Femur (tissue), 1 donor: ENCODE measurements around the gene KLHL21.
"Not testable (repeated sequence)": the region's sequence is repeated elsewhere in the genome, so short reads cannot be mapped to it uniquely, and the experiment has no call there.

Source experiments
- DNase-seq: peaks from one replicate; pipeline ENCODE4 v3.0.0-alpha.2; 2017

The KLHL21 gene

GRCh38 chr1:6581561-6582305, 20.9 kb downstream of the KLHL21 start:
- DNase-seq: no peak

DNA sequence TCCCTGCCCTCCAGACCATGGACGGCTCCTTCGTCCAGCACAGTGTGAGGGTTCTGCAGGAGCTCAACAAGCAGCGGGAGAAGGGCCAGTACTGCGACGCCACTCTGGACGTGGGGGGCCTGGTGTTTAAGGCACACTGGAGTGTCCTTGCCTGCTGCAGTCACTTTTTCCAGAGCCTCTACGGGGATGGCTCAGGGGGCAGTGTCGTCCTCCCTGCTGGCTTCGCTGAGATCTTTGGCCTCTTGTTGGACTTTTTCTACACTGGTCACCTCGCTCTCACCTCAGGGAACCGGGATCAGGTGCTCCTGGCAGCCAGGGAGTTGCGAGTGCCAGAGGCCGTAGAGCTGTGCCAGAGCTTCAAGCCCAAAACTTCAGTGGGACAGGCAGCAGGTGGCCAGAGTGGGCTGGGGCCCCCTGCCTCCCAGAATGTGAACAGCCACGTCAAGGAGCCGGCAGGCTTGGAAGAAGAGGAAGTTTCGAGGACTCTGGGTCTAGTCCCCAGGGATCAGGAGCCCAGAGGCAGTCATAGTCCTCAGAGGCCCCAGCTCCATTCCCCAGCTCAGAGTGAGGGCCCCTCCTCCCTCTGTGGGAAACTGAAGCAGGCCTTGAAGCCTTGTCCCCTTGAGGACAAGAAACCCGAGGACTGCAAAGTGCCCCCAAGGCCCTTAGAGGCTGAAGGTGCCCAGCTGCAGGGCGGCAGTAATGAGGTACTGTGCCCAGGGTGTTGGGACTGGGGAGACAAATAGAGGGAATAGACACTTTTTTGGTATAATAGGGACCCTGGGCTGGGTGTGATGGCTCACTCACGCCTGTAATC, 21.9 kb downstream of the KLHL21 start:
- no peak for DNase-seq

GRCh38 chr1:6580119-6580592, 22.5 kb downstream of the KLHL21 start:
- peak; percentile 38 for DNase-seq

- peak; percentile 100 for DNase-seq
Measured at GRCh38 chr1:6579374-6580118, 23.1 kb downstream of the KLHL21 start, which contains the start of gene ZBTB48. Gene ZBTB48, plus strand, starts transcription at chr1:6579994. Its CDS starts 616 bp downstream, at chr1:6580610.

GRCh38 chr1:6578624-6579373, 23.9 kb downstream of the KLHL21 start:
- DNase-seq: no peak

DNA sequence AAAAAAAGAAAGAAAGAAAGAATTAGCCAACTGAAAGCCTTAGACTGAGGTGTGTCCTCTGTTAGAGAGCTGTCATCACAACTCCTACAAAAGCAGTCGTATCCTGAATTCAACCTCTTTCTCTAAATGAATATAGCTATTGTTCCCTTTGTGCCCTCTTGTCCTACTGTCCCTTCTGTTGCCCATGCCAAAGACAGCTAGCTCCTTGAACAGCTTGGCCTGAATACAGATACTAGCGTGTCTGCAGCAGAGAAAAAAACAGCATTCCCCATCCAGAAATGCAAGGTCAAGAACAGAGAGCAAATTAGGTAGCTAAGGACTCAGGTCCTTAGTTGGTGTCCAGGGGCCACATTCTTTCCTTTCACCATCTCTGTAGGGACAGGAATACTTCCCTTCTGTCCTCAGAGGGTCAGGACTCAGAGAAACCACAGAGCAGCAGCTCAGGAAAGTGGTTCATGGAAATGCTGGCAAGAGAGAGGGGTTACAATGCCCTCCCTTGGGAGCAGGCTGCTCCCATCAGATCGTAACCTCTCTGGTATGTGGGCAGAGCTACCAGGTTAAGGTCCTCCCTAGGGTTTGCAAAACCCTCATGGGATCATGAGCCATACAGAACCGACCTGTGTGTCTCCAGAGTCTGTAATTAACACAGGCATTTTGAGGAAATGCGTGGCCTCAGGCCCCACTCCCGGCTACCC, 24.7 kb downstream of the KLHL21 start:
- DNase-seq: no peak

- DNase-seq: no peak
Measured at GRCh38 chr1:6574818-6575217, 27.9 kb downstream of the KLHL21 start.

DNA sequence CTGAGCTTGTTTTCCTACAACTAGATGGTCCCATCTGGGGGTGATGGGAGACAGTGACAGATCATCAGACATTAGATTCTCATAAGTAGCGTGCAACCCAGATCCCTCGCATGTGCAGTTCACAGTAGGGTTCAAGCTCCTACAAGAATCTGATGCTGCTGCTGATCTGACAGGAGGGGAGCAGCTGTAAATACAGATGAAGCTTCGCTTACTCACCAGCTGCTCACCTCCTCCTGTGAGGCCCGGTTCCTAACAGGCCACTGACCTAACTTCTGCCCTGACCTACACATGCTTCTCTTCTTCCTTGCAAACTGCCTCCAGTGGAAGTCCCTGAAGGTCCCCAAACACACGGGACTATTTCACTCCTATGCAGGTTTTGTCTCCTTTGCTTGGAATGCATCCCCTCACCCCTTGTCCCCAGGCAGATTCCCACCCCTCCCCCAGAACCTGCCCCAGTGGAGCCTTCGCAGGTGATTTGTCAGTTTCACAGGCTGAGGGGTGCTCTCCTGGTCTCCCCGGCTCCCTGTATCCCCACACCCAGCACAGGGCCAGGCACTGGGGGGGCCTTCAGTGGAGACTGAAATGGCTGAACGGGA, 28.5 kb downstream of the KLHL21 start:
- no peak for DNase-seq

- DNase-seq: no peak
Measured at GRCh38 chr1:6572653-6573383, 29.9 kb downstream of the KLHL21 start.

DNA sequence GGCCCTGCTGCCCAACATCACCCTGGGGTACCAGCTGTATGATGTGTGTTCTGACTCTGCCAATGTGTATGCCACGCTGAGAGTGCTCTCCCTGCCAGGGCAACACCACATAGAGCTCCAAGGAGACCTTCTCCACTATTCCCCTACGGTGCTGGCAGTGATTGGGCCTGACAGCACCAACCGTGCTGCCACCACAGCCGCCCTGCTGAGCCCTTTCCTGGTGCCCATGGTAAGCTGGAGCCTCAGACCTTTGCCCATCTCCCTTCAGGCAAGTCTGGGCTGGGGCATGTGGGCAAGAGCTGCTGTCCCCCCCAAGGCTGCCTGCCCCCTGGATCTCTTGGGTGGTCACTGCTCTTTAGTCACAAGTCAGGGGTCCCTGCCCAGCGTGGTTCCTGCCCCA, 31.7 kb downstream of the KLHL21 start:
- no peak for DNase-seq

GRCh38 chr1:6570100-6570499, 32.6 kb downstream of the KLHL21 start:
- DNase-seq: no peak

GRCh38 chr1:6569033-6569432, 33.6 kb downstream of the KLHL21 start:
- no peak for DNase-seq

DNA sequence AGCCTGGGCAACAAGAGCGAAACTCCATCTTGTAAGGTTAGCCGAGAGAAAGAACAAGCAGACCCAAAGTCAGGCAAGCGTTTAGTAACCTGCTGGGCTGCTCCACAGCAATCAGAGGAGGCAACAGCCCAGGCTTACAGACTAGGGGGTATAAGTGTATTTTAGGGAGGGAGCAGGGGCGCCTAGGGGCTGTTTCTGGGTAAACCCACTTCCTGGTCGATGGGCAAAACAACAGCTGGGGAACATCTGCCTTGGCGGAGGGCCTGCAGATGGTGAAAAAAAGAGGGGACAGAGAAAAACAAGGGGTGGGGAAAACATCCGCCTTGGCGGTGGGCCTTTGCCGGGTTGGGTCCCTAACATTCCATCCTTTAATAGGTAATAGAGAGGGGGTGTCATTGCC, 42.4 kb downstream of the KLHL21 start:
- DNase-seq: no peak

GRCh38 chr1:6559161-6559560, 43.5 kb downstream of the KLHL21 start:
- not testable (repeated sequence) for DNase-seq

- DNase-seq: no peak
Measured at GRCh38 chr1:6557597-6557996, 45.1 kb downstream of the KLHL21 start.

GRCh38 chr1:6554907-6555778, 47.5 kb downstream of the KLHL21 start, which contains the start of gene TAS1R1:
Gene TAS1R1, plus strand, starts transcription at chr1:6555307. Its CDS starts 67 bp downstream, at chr1:6555374.
- peak; percentile 78 for DNase-seq

DNA sequence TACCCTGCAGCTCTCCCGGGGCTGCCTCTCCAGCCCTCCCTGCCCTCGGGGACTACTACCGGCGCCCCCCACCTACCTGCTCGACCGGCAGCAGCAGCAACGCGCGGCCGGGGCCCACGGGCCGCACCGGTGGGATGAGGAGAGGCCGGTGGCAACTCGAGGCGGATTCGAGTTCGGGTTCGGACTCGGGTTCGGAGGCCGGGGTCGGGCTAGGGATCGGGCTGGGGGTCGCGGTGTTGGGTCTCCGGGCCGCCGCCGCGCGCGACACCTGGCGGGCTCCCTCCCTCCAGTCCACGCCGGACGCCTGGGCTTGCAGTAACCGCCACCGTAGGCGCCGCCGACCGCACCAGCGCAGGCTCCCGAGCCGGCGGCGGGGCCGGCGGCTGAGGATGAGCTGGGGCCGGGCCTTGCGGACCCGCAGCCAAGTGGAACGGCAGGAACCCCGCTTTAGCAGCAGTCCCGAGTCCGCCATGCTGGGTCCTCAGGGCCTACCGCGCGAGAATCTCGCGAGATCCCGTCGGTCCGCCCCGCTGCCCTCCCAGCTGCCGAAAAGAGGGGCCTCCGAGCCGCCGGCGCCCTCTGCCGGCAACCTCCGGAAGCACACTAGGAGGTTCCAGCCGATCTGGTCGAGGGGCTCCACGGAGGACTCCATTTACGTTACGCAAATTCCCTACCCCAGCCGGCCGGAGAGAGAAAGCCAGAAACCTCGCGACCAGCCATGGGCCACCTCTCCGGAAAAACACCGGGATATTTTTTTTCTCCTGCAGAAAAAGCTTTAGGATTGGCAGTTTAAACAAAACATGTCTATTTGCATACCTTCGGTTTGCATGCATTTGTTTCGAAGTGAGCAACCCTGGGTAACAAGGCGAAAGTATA, 48.4 kb downstream of the KLHL21 start, which contains the start of gene NOL9:
NOL9 (minus strand) TSS at position 483 of the 876 bp plus-strand sequence; CDS start at position 472, 11 bp downstream.
- DNase-seq: peak; percentile 97

- DNase-seq: no peak
Measured at GRCh38 chr1:6547301-6547700, 55.4 kb downstream of the KLHL21 start.
